HepG2 (cell line): Measurements from ENCODE around the gene P2RX5. TPM values are rescaled to one million over a fixed set of nuclear protein-coding genes. Genes with fewer than 3 reads are reported as not detected.
A peak's percentile ranks its signal among the peaks of the same experiment; 100 is the strongest.

ENCODE experiments used
- ARID2 ChIP-seq: sonication (generic); formaldehyde crosslinking; IDR thresholded peaks from 2 replicates; pipeline ENCODE4 v1.8.1; 2022; ENCODE audit warnings: mild to moderate bottlenecking, missing genetic modification reagents, borderline replicate concordance
- ATF2 ChIP-seq: sonication (generic); formaldehyde crosslinking; IDR thresholded peaks from 2 replicates; pipeline ENCODE4 v1.4.0; 2020; ENCODE audit warnings: missing genetic modification reagents
- ATF3 ChIP-seq: sonication (generic); formaldehyde crosslinking; IDR thresholded peaks from 2 replicates; pipeline ENCODE4 v1.4.0; 2020; ENCODE audit warnings: missing genetic modification reagents
- CBX1 ChIP-seq: IDR thresholded peaks from one replicate; pipeline ENCODE4 v1.6.1; 2016; ENCODE audit warnings: antibody characterized with exemption, low read depth
- DMTF1 ChIP-seq: sonication (generic); formaldehyde crosslinking; IDR thresholded peaks from 2 replicates; pipeline ENCODE4 v1.4.0; 2020; ENCODE audit warnings: mild to moderate bottlenecking, missing genetic modification reagents
- EED ChIP-seq: sonication (generic); formaldehyde crosslinking; IDR thresholded peaks from 2 replicates; pipeline ENCODE4 v1.5.0; 2020; ENCODE audit warnings: mild to moderate bottlenecking, missing genetic modification reagents
- ETV6 ChIP-seq: sonication (generic); formaldehyde crosslinking; conservative IDR thresholded peaks from 2 replicates; pipeline ENCODE4 v1.4.0; 2020; ENCODE audit warnings: missing genetic modification reagents
- FIP1L1 ChIP-seq: fragments of 200-400 bp; formaldehyde crosslinking; IDR thresholded peaks from 2 replicates; pipeline ENCODE4 v1.6.1; 2018; ENCODE audit warnings: low read depth, mild to moderate bottlenecking, low read length, moderate library complexity, borderline replicate concordance; ENCODE audit not compliant: insufficient read depth
- FUBP1 ChIP-seq: sonication (generic); formaldehyde crosslinking; IDR thresholded peaks from 2 replicates; pipeline ENCODE4 v1.5.1; 2020; ENCODE audit warnings: missing genetic modification reagents, mild to moderate bottlenecking, borderline replicate concordance
- POGZ ChIP-seq: sonication (generic); formaldehyde crosslinking; IDR thresholded peaks from 2 replicates; pipeline ENCODE4 v1.4.0; 2020; ENCODE audit warnings: mild to moderate bottlenecking, missing genetic modification reagents
- TEAD3 ChIP-seq: optimal IDR thresholded peaks from 2 replicates; pipeline ENCODE3; 2016; ENCODE audit warnings: borderline replicate concordance
- TFE3 ChIP-seq: IDR thresholded peaks from 2 replicates; pipeline ENCODE4 v1.6.1; 2016
- U2AF2 ChIP-seq: fragments of 200-400 bp; formaldehyde crosslinking; IDR thresholded peaks from 2 replicates; pipeline ENCODE4 v1.6.1; 2017; ENCODE audit warnings: low read depth, mild to moderate bottlenecking, low read length
- ZBTB7B ChIP-seq: sonication (generic); formaldehyde crosslinking; IDR thresholded peaks from 2 replicates; pipeline ENCODE4 v1.4.0; 2020; ENCODE audit warnings: missing genetic modification reagents
- ZFP36L1 ChIP-seq: sonication (generic); formaldehyde crosslinking; IDR thresholded peaks from 2 replicates; pipeline ENCODE4 v1.8.0; 2022; ENCODE audit warnings: mild to moderate bottlenecking, missing genetic modification reagents, moderate library complexity
- ZKSCAN1 ChIP-seq: fragments of 150-350 bp; IDR thresholded peaks from 2 replicates; pipeline ENCODE4 v1.6.1; 2014; ENCODE audit warnings: low read length
- ZMYM3 ChIP-seq: sonication (generic); formaldehyde crosslinking; IDR thresholded peaks from 2 replicates; pipeline ENCODE4 v1.5.1; 2020; ENCODE audit warnings: mild to moderate bottlenecking, missing genetic modification reagents
- ZNF12 ChIP-seq: sonication (generic); formaldehyde crosslinking; IDR thresholded peaks from 2 replicates; pipeline ENCODE4 v1.5.0; 2020; ENCODE audit warnings: missing genetic modification reagents
- ZNF180 ChIP-seq: sonication (generic); formaldehyde crosslinking; IDR thresholded peaks from 2 replicates; pipeline ENCODE4 v1.4.0; 2020; ENCODE audit warnings: low read depth, missing genetic modification reagents, borderline replicate concordance
- ZNF337 ChIP-seq: sonication (generic); formaldehyde crosslinking; IDR thresholded peaks from 2 replicates; pipeline ENCODE4 v1.5.1; 2020; ENCODE audit warnings: missing genetic modification reagents, low read depth, mild to moderate bottlenecking, borderline replicate concordance
- ZNF709 ChIP-seq: sonication (generic); formaldehyde crosslinking; IDR thresholded peaks from 2 replicates; pipeline ENCODE4 v1.5.0; 2020; ENCODE audit warnings: mild to moderate bottlenecking, missing genetic modification reagents
- ZNF737 ChIP-seq: sonication (generic); formaldehyde crosslinking; IDR thresholded peaks from 2 replicates; pipeline ENCODE4 v1.5.0; 2020; ENCODE audit warnings: missing genetic modification reagents, mild to moderate bottlenecking, borderline replicate concordance
- ZNF768 ChIP-seq: sonication (generic); formaldehyde crosslinking; IDR thresholded peaks from 2 replicates; pipeline ENCODE4 v1.4.0; 2020; ENCODE audit warnings: missing genetic modification reagents
- polyA plus RNA-seq, 8 experiments: library from polyadenylated mRNA; depleted of rRNA in 3 of 8; stranded (reverse) in 7 of 8; unstranded in 1 of 8; fragments of >200 nt; fragmentation: Illumina TruSeq in 4 of 8; extraction: Trizol in 4 of 8; gene quantifications; 2 replicates each; pipeline versions ENCODE4 v1.2.1 to v1.2.3, GENCODE V29; 2011 to 2016; ENCODE audit warnings: low read depth in 4 of 8, missing spikeins in 1 of 8, mixed read lengths in 1 of 8; ENCODE audit not compliant: insufficient read depth in 1 of 8
- total RNA-seq, 5 experiments: library from RNA; depleted of rRNA; stranded (reverse); fragments of >200 nt; fragmentation: Illumina TruSeq; extraction: Trizol; gene quantifications; 2 replicates each; pipeline ENCODE4 v1.2.3, GENCODE V29; 2016; ENCODE audit warnings: low read depth in 1 of 5

P2RX5 gene
- total and polyA plus RNA-seq, 2 of the 13 experiments (the other 11 are each of a cell fraction or from before 2014, with no cell fraction given), result 0.95 to 1.7 TPM

GRCh38 chr17:3636154-3636907 is 59.6 kb downstream of the P2RX5 start, which contains the start of the genes CTNS and SHPK (continued):
- TF ChIP-seq FUBP1 (CRISPR knock-in tag), result no peak
- no peak for TF ChIP-seq ATF3 (CRISPR knock-in tag)
- TF ChIP-seq ZNF180 (CRISPR knock-in tag), result no peak
- TF ChIP-seq ATF2 (CRISPR knock-in tag), result peak; percentile 61; the same call in 1 of the 2 replicates
- TF ChIP-seq POGZ (CRISPR knock-in tag), result peak; percentile 57
- no peak for TF ChIP-seq ZNF12 (CRISPR knock-in tag)
- peak; percentile 55 for TF ChIP-seq CBX1
- TF ChIP-seq TEAD3 (CRISPR knock-in tag), result peak; percentile 85
- TF ChIP-seq ARID2 (CRISPR knock-in tag), result peak; percentile 68; the same call in 1 of the 2 replicates
- TF ChIP-seq ZMYM3 (CRISPR knock-in tag), result no peak
- TF ChIP-seq ZNF737, result 0 out of 2 replicates have a peak, but pooled peaks have one; percentile 77
- no peak for TF ChIP-seq U2AF2
- no peak for TF ChIP-seq FIP1L1
- TF ChIP-seq ZKSCAN1, result no peak
- TF ChIP-seq ZNF337 (CRISPR knock-in tag), result no peak
- TF ChIP-seq EED (CRISPR knock-in tag), result peak; percentile 34; the same call in 1 of the 2 replicates
- TF ChIP-seq DMTF1 (CRISPR knock-in tag), result no peak
- TF ChIP-seq ZNF768 (CRISPR knock-in tag), result peak; percentile 52; the same call in 1 of the 2 replicates
- no peak for TF ChIP-seq ZFP36L1
- peak; percentile 93 for TF ChIP-seq TFE3 (CRISPR knock-in tag)
- TF ChIP-seq ZNF709 (CRISPR knock-in tag), result 0 out of 2 replicates have a peak, but pooled peaks have one; percentile 39
- no peak; the same call in none of the 2 replicates for TF ChIP-seq ETV6
- TF ChIP-seq ZBTB7B (CRISPR knock-in tag), result no peak; the same call in 1 of the 2 replicates
